Measurements from ENCODE around the gene CTSA. TPM values are rescaled to one million over a fixed set of nuclear protein-coding genes. Genes with fewer than 3 reads are reported as not detected.
A peak's percentile ranks its signal among the peaks of the same experiment; 100 is the strongest.
"Not testable (repeated sequence)": the region's sequence is repeated elsewhere in the genome, so short reads cannot be mapped to it uniquely, and the experiment has no call there.

The CTSA gene
- polyA plus RNA-seq, 3 donors, result 120 to 166 (median 127) TPM

DNA sequence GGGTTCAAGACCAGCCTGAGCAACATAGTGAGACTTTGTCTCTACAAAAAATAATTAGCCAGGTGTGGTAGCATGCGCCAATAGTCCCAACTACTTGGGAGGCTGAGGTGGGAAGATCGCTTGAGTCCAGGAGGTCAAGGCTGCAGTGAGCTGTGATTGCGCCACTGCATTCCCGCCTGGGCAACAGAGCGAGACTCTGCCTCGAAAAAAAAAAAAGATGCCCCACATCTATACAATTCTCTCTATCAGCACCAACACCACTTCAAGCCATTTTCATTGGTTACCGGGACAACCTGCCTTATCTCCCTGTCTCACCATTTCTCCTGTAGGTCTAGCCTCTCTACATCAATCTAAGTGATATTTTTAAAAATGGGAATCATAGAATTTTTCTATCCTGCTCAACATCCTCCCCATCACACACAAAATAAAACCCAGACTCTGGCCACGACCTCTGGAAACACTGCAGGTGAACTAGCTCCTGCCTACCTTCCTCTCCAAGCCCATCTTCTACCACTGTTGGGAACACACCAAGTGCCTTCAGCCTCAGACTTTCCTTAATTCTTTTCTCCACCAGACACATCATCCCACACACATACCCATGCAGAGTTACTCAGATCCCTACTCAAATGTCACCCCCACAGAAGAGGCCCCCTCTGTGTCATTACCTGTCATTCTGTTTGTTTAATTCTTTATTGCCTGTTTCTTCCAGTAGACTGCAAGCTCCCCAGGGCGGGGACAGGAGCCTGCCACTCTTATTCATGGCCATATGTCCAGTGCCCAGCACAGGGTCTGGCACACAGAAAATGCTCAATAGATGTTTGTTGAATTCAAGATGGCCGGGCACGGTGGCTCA lies 30.4 kb downstream of the CTSA start:
- peak in 2 of 11 donors; percentile 15 to 20 for DNase-seq (ENCODE audit: extremely low read depth in 1 of 11, low read depth in 9 of 11, low spot score in 4 of 11)

GRCh38 chr20:45924391-45925261 lies 33.5 kb downstream of the CTSA start:
- DNase-seq (ENCODE audit: extremely low read depth in 1 of 11, low read depth in 9 of 11, low spot score in 4 of 11), result peak in 5 of 11 donors; percentile 47 to 69 (median 59)

- DNase-seq (ENCODE audit: extremely low read depth in 1 of 11, low read depth in 9 of 11, low spot score in 4 of 11), result peak in 1 of 11 donors; percentile 23
Observed at GRCh38 chr20:45925821-45926506, 34.8 kb downstream of the CTSA start.

DNA sequence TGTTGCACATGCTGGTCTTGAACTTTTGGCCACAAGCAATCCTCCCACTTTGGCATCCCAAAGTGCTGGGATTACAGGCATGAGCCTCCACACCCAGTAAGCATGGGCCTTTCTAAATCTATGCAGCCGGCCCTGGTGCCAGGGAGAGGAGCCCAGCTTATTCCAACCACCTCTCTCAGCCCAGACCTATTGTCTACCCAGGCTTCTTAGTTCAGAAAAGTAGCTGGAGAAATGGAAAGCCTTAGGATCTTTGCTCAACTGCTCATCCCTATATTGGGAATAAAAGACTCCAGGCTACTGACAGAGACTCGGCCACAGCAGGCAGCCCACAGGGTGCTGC lies 35.6 kb downstream of the CTSA start:
- no peak for DNase-seq (ENCODE audit: extremely low read depth in 1 of 11, low read depth in 9 of 11, low spot score in 4 of 11)

DNA sequence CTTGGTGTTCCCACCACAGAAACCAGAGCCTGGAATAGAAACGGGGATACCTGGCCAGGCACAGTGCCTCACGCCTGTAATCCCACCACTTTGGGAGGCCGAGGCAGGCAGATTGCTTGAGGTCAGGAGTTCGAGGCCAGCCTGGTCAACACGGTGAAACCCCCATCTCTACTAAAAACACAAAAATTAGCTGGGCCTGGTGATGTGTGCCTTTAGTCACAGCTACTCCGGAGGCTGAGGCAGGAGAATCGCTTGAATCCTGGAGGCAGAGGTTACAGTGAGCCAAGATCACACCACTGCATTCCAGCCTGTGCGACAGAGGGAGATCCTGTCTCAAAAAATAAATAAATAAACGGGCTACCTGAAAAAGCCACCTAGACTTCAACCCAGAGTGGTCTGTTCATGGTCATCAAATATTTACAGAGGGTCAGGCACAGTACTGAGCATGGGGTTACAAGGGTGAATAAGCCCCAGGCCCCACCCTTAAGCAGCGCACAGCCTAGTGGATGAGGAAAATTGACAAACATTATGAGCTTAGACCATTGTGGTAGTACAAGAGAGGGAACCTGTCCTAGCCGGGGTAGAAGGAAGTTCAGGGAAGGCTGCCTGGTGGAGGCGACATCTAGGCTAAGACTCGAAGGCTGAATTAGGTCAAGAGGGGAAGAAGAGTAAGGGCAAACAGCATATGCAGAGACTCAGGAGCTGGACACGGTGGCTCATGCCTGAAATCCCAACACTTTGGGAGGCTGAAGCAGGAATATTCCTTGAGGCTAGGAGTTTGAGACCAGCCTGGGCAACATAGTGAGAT lies 36.1 kb downstream of the CTSA start:
- no peak for DNase-seq (ENCODE audit: extremely low read depth in 1 of 11, low read depth in 9 of 11, low spot score in 4 of 11)

GRCh38 chr20:45931680-45932079 lies 40.5 kb downstream of the CTSA start:
- not testable (repeated sequence) for DNase-seq (ENCODE audit: extremely low read depth in 1 of 11, low read depth in 9 of 11, low spot score in 4 of 11)

DNA sequence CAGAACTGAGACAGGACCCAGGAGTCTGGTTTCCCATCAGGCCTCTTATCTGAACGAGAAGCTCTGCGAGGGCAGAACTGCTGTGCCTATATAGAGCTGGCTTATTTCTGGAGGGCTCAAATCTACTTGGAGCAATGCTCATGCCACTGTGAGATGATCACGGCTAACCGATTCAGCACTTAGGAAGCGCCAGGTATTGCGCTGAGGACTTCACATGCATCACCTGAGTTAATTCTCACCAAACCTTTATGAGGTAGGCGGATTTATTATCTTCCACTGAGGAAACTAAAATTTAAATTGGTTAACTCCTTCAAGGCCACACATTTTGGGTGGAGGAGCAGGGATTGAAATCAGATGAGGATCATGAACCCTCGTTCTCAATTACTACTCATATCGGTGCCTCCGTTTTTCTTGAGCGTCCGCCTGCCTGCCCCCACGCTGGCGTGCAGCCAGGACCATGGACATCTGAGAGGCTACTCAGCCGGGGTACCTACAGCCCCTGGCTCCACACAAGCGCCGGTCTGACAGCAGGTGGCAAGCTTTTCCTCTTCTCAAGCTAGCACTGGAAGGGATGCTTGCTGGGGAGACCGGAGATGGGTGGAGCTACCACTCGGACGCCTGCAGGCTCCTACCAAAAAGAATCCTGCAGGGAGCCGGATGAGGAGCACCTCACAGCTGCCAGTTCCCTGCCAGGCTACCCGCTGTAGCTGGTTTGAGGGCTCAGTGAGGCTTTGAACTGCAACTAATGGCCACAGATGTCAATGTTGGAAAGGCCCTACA lies 42.3 kb downstream of the CTSA start:
- peak in 5 of 11 donors; percentile 42 to 71 (median 65) for DNase-seq (ENCODE audit: extremely low read depth in 1 of 11, low read depth in 9 of 11, low spot score in 4 of 11)

- peak in 2 of 11 donors; percentile 33 to 79 for DNase-seq (ENCODE audit: extremely low read depth in 1 of 11, low read depth in 9 of 11, low spot score in 4 of 11)
Observed at GRCh38 chr20:45934046-45934585, 43.0 kb downstream of the CTSA start.

- DNase-seq (ENCODE audit: extremely low read depth in 1 of 11, low read depth in 9 of 11, low spot score in 4 of 11), result peak; percentile 97 to 100 (median 98)
Observed at GRCh38 chr20:45934586-45935415, 43.7 kb downstream of the CTSA start, which contains the start of gene PCIF1. TSS of gene PCIF1 (plus strand) at chr20:45934683. CDS start at chr20:45939000, 4,317 bp downstream.

- no peak for DNase-seq (ENCODE audit: extremely low read depth in 1 of 11, low read depth in 9 of 11, low spot score in 4 of 11)
Observed at GRCh38 chr20:45935416-45936046, 44.4 kb downstream of the CTSA start.

DNA sequence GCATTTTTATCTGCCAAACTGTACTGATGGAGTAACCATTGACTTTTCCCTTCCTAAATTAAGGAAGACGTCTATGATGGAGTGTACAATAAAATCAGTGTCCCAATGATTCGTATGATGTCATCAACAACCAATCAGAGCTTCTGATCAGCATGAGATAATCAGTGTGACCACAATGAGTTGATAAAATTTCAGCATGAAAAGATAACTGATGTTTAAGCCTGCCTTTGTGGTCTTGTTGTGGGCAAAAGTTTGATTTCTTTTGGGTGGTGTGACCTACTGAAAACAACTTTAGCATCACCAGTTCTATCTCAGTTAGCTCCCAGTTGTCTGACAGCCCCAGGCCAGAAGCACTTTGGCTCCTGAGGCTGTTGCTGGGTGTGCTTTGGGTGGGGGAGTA lies 46.6 kb downstream of the CTSA start:
- no peak for DNase-seq (ENCODE audit: extremely low read depth in 1 of 11, low read depth in 9 of 11, low spot score in 4 of 11)

- DNase-seq (ENCODE audit: extremely low read depth in 1 of 11, low read depth in 9 of 11, low spot score in 4 of 11), result no peak
Observed at GRCh38 chr20:45938727-45939438, 47.7 kb downstream of the CTSA start.

GRCh38 chr20:45940053-45940452 lies 48.9 kb downstream of the CTSA start:
- no peak for DNase-seq (ENCODE audit: extremely low read depth in 1 of 11, low read depth in 9 of 11, low spot score in 4 of 11)

- DNase-seq (ENCODE audit: extremely low read depth in 1 of 11, low read depth in 9 of 11, low spot score in 4 of 11), result no peak
Observed at GRCh38 chr20:45940469-45940868, 49.3 kb downstream of the CTSA start.

DNA sequence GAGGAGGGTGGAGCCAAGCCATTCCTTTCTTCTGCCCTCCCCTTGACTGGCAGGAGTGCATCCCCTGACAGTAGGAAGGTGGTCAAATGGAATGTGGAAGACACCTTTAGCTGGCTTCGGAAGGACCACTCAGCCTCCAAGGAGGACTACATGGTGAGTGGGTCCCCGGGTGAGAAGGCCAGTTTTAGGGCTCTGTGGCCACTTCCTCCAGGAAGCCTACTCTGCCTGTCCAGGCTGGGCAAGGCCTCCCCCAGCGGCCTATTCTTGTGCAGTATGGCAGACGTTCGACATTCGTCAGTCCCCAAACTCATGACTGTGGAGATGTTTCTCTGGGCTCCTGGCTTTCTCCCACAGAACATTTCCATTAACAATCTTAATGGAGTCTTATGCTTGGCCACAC lies 52.5 kb downstream of the CTSA start:
- no peak for DNase-seq (ENCODE audit: extremely low read depth in 1 of 11, low read depth in 9 of 11, low spot score in 4 of 11)
